HG02970 (cell line): ENCODE data around the gene TLK1.
"Not testable (repeated sequence)": the region's sequence is repeated elsewhere in the genome, so short reads cannot be mapped to it uniquely, and the experiment has no call there.

Source experiments
- ATAC-seq: cut with Tn5 transposase; IDR thresholded peaks from one replicate; pipeline ENCODE4 v1.9.1; 2021; ENCODE audit warnings: mild to moderate bottlenecking, moderate library complexity, moderate number of reproducible peaks; ENCODE audit not compliant: unreplicated experiment, low FRiP score

Gene TLK1

GRCh38 chr2:171087547-171087946 is 73.1 kb downstream of the TLK1 start:
- ATAC-seq = no peak

- ATAC-seq = no peak
Measured at GRCh38 chr2:171086352-171087290, 74.1 kb downstream of the TLK1 start.

GRCh38 chr2:171084128-171084527 is 76.6 kb downstream of the TLK1 start:
- no peak for ATAC-seq

GRCh38 chr2:171083451-171083850 is 77.2 kb downstream of the TLK1 start:
- ATAC-seq = no peak

GRCh38 chr2:171081649-171082111 is 79.0 kb downstream of the TLK1 start:
- ATAC-seq = no peak

- ATAC-seq = no peak
Measured at GRCh38 chr2:171080607-171081006, 80.1 kb downstream of the TLK1 start.

- ATAC-seq = not testable (repeated sequence)
Measured at GRCh38 chr2:171076422-171076821, 84.3 kb downstream of the TLK1 start.

- no peak for ATAC-seq
Measured at GRCh38 chr2:171072164-171072563, 88.5 kb downstream of the TLK1 start.

GRCh38 chr2:171069286-171069956 is 91.3 kb downstream of the TLK1 start:
- ATAC-seq = no peak

GRCh38 chr2:171066110-171066509 is 94.6 kb downstream of the TLK1 start:
- ATAC-seq = no peak

- ATAC-seq = no peak
Measured at GRCh38 chr2:171057575-171057974, 103.1 kb downstream of the TLK1 start.

- ATAC-seq = no peak
Measured at GRCh38 chr2:171056307-171056706, 104.4 kb downstream of the TLK1 start.

- no peak for ATAC-seq
Measured at GRCh38 chr2:171049691-171050090, 111.0 kb downstream of the TLK1 start.

GRCh38 chr2:171046048-171046560 is 114.6 kb downstream of the TLK1 start:
- no peak for ATAC-seq

- no peak for ATAC-seq
Measured at GRCh38 chr2:171044416-171044815, 116.3 kb downstream of the TLK1 start.

GRCh38 chr2:171042253-171042969 is 118.3 kb downstream of the TLK1 start:
- no peak for ATAC-seq

- no peak for ATAC-seq
Measured at GRCh38 chr2:171036532-171036931, 124.2 kb downstream of the TLK1 start.

GRCh38 chr2:171034315-171034714 is 126.4 kb downstream of the TLK1 start:
- ATAC-seq = no peak

- no peak for ATAC-seq
Measured at GRCh38 chr2:171025214-171025613, 135.5 kb downstream of the TLK1 start.

- ATAC-seq = no peak
Measured at GRCh38 chr2:171018522-171018921, 142.2 kb downstream of the TLK1 start.

GRCh38 chr2:171016125-171016524 is 144.6 kb downstream of the TLK1 start:
- ATAC-seq = no peak
